ENCODE measurements around the gene FAH.

Gene FAH

DNA sequence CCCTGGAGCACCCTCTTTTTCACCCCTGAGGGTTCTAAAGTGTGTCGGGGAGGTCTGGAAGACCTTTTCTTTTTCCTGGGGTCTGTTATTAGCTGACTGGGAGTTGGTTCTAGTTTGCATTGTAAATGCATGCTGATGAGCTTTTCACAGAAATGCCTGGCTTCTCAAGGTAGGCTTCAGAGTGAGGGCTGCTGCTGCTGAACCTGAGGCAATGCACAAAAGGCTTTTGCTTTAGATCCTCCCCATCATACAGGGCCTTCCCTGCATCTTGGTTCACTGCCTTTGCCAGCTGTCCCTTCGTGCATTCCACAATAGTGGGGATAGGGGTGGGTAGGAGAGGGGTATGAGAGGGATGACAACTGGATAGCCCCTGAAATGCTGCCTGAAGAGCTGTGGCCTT lies 46.6 kb downstream of the FAH start:
- no peak for DNase-seq

DNA sequence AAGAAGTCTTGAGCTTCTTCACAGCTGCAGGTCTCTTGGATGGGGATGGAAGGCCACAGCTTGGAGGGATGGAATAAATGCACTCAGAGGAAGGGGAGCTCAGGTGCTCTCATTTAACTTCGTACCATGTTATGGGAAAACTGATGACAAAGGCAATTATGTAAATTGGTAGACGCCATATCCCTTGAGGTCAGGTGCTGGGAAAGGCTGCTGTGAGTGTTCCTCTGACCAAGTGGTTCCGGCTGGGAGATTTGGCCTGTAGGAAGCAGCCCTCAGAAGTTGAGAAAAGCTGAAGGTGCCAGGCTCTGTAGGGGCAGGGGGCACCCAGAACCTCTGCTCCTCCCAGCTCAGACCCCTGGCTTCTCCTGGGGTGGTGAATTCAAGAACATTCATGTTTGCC lies 47.1 kb downstream of the FAH start:
- no peak for DNase-seq

DNA sequence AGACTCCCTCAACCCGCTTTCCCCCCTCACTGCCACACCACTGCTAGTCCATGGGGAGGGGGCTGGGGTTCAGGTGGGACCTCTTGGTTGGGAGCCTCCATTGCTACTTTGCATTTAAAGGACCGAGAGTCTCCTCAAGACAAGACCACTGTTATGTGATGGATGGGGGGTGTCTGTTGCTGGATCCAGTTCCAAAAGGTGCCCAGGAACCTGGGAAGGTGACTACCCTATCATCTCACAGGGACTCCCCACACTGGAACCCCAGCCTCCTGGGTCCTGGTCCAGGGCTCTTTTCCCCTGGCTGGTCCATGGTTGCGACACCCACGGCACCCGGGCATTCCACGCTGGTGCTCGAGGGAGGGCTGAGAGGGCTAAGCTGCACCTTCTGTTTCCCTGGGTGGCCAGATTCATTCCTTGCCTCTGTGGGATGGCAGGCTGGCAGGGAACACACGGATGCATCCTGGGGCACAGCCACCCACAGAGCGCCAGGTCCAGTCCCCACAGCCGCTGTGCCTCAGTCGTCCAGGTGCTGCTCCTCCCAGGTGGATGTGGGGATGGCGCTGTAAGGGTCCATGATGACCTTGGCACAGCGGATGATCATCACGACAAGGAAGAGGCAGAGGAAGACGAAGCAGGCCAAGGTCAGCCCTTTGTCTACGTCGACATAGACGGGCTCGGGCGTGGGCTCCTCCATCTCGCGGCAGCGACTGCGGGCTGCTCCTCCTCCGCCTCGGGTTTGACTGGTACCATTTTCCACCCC lies 48.6 kb downstream of the FAH start:
- no peak for DNase-seq

DNA sequence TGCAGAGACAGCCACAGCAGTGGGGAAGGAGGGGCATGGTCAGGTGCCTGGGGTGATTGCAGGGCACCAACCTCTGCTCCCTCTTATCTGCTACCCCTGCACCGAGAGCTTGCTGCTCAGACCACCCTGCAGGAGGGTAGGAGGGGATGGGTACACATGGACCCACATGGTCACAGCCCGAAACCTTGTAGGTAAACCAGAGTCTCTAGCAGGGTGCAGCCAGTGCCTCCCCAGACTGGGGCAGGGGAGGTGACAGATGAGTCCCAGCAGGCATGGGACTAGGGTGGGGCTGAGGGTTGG lies 49.2 kb downstream of the FAH start:
- no peak for DNase-seq

DNA sequence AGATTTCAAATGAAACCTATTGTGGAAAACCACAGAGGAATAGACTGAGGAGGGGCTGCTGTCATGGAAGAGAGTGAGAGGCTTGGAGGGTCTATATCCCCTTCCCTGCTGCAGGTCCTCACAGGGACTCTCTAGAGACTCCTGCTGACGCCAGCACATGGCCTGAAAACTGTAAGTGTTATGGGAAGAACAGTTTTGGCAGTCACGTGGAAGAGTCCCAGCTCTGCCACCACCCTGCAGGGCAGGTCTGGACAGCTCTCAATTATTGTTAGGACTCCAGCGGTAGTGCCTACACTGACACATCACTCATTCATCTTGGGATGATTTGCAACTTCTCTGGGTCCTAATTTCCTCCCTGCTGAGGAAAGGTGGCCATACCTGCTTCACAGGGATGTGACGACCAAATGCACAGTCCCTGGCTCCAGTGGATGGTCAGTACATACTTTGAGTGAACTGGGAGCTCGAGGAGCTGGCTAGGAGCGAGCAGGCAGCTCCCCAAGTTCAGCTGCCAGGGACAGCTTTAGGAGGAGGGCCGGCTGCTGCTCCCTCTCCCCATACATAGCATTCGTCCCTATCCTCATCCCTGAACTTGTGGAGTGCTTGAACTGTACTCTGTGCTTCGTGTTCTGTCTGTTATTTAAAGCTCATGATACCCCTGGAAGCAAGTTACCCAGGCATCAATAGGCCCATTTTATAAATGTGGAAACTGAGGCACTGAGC lies 50.0 kb downstream of the FAH start:
- no peak for DNase-seq

DNA sequence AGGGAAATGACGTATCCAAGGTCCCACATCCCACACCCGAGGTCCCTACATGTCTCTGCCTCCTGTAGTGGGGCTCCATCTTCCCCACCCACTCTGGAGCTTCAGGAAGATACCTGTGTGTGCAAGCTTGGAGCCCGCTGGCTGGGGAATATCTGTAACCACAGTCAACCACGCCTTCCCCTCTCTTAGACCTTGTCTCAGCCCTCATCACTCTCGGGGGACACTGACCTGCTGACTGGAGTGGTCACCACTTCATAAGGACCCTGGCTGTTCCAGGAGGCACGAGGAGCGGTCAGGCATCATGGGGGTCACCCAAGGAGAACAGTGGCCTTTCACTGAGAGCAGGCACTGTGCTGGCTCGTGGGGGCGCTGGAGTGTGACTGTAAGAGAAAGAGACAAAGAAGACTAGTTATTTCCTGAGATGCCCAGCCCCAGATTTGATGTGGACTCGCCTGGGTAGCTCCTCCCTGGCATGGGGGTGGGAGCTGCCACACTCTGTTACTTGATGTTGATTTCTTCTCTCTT lies 50.6 kb downstream of the FAH start:
- no peak for DNase-seq

DNA sequence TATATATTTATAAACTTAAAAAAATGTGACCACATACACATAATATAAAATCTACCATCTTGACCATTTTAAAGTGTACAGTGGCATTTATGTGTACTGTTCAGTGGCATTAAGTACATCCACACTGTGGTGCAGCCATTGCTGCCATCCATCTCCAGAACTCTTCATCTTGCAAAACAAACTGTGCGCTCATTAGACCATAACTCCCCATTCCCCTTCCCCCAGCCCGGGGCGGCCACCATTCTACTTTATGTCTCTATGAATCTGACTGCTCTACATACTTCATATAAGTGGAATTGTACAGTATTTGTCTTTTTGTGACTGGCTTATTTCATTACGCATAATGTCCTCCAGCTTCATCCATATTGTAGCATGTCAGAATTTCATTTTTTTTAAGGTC lies 51.4 kb downstream of the FAH start:
- no peak for DNase-seq

DNA sequence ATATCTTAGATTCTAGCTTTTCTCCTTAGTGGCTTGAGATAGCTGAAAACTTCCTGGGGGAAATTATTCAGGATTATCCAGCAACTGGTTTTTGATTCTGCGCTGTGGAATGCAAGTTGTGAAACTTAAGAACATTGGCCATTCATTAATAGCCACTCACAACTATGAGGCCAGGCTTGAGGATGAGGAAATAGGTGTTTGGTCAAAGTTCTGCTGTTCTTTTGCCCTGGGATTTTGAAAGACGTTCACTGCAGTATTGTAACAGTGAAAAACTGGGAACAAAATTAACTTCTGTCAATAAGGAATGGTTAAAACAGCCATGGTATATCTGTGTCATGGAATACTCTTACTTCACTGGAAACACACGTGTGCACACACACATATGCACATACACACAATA lies 55.1 kb downstream of the FAH start:
- DNase-seq: no peak

DNA sequence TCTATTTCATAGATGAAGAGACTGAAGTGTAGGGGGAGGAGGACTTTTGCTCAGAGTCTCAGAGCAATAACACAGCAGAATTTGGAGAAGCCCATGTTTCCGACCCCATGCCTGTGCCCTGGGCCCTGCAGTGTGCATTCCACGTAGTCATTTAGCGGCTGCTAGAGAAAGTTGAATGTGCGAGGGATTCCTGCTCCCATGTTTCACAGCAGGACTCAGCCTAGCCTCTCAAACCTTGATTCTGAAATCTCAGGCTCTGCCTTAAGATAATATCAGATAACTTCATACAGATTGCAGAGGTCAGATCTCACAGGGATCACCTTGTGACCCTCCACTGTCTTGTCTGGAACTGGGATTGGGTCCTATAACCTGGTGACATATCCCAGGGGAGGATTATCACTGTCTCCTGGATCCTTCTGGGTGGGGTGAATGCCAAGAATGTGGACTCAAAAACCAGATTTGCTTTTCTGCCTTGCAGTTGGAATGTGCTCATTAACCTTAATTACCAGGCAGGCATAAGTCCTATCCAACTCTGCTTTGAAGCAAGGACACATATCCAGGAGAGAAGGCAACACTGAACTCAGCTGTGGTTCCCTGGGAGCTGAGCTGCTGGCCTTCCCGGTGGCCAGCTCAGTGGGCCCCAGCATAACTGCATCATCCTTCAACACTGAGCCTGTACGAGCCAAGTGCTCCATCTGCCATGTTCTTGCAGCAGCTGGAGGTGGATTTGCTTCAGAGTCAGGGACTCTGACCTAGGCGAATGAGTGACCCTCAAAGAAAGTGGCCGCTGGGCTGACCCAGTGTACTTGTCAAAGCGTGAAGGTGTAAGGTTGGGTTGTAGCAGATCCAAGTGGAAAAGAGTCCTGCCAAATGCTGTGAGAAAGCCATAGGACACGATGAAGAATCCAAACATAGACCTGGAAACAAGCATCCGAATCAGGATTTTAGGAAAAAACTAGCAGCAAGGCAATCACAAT lies 56.2 kb downstream of the FAH start:
- no peak for DNase-seq

DNA sequence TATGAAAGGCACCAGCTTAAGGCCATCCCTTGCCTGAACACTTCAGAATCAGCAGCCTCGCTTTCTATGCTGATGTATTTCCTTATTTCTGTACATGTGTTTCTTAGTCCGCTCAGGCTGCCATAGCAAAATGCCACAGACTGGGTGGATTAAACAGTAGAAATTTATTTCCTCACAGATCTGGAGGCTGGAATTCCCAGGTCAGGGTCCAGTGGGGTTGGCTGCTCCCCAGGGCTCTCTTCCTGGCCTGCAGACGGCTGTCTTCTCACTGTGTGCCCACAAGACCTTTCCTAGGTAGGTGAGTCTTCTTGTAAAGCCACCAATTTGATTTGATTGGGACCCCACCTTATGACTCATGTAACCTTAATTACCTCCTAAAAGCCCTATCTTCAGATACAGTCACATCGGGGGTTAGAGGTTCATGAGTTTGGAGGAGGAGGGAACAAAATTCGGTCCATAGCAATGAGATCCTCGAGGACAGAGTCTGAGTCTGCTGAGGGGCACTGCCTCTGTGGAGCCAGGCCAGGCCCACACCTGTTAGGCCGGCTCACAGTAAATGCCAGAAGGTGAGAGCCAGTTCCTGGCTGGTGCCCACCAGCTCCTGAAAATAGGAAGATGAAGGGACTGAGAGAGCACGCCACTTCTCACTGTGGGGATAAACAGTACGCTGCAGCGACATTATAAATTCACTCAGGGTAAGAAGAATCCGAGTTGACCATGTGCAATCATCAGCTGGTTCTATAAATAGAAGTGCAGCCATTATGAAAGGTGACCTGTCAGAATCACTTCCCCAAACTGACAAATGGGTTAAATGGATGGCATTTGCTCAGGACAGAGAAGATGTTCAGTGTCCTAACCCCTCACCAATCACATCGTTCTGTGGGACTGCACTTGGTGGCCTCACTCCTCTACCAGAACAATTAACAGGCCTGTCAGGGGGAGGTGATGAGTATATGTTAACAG lies 58.1 kb downstream of the FAH start:
- no peak for DNase-seq

DNA sequence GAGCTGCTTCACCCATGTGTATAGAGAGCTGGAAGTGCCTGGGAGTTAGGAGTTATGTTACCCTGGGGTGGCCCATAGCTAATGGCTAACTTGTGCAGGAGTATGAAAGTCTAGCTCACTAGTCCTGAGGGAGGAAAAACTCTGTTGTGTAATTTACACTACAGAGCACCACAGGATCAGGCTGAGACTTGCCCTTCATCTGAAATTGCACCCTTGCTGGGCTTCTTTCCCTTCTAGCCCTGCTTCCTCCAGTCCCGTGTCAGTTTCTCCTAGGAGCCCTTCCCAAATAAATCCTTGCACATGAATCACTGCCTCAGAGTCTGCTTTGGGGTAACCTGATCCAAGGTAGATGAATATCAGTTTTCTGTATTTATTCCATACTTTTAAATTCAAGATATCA lies 59.2 kb downstream of the FAH start:
- no peak for DNase-seq

DNA sequence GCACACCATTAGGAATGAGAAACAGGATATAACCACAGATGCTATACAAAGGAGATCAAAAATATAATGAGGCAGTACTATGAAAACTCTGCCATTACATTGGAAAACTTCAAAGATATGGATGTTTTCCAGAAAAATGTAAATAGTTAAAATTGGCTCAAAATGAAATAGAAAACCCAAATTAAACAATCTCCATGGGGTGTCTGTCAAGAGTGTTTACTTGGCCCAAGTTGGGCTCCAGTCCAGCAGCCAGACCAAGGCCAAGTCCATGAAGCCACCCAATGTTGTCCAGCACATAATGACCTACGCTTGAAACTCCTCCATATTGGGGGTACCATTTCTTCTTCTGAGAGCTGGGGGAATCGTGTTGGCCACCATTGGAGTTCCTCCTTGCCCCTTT lies 62.1 kb downstream of the FAH start:
- no peak for DNase-seq

DNA sequence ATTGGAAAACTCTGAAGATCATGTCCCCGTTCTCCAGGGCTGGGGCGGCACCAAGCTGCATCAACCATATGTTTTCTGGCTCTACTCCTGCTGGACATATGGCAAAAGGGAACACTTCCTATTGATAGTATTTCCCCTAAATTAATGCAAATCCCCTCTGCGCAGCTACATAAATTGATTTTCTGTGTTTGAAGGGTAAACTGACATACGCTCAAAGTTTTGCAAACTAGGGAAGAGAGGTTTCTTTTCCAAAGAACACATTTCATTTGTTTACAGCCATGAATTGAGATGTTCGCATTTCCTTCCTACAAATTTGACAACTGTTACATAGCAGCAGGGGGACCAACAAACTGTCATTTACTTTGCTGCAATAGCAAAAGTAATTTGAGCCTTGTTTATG lies 63.3 kb downstream of the FAH start:
- no peak for DNase-seq

DNA sequence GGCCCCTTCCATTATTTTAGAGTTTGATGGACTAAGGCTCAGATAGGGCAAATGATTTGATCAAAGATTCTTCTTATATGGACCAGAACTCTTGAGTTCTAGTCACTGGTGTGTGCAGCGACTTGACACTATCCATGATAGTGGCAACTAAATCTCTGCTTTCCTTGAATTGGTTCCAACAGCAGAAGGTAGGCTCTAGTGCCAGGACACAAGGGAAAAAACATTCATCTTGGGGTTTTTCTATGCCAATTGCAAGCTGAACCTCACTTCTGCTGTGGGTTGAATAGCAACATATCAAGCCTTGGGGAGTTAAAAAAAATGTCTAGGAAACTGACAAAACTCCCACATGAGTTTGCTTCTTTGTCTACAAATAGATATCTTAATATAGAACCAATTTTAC lies 64.1 kb downstream of the FAH start:
- no peak for DNase-seq

DNA sequence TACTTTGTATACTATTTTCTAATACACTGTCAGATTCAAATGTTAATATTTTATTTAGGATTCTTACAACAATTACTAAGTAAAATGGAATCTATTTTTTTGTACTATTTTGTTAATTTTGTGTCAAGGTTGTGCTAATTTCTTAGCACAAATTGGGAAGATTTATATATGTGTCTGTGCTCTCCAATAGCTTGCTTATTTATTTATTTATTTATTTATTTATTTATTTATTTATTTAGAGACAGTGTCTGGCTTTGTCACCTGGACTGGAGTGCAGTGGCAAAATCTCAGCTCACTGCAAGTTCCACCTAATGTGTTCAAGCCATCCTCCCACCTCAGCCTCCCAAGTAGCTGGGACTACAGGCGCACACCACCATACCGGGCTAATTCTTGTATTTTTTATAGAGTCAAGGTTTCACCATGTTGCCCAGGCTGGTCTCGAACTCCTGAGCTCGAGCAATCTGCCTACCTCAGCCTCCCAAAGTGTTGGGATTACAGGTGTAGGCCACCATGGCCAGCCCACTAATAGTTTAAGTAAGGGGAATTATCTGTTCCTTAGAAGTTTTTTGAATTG lies 64.6 kb downstream of the FAH start:
- DNase-seq: no peak

DNA sequence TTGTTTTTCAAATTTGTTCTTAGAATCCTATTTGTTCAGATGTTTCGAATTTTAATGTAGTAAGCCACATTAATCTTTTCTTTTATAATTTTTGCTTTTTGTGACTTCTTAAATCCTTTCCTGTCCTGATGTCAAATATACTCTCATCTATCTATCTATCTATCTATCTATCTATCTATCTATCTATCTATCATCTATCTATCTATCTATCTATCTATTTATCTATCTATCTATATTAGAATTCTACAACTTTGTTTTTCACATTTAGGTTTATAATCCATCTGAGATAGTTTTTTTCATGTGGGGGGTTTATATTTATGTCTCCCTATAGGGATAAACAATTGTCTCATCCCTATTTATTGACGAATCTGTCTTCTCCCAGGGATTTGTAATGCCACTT lies 67.2 kb downstream of the FAH start:
- DNase-seq: no peak

DNA sequence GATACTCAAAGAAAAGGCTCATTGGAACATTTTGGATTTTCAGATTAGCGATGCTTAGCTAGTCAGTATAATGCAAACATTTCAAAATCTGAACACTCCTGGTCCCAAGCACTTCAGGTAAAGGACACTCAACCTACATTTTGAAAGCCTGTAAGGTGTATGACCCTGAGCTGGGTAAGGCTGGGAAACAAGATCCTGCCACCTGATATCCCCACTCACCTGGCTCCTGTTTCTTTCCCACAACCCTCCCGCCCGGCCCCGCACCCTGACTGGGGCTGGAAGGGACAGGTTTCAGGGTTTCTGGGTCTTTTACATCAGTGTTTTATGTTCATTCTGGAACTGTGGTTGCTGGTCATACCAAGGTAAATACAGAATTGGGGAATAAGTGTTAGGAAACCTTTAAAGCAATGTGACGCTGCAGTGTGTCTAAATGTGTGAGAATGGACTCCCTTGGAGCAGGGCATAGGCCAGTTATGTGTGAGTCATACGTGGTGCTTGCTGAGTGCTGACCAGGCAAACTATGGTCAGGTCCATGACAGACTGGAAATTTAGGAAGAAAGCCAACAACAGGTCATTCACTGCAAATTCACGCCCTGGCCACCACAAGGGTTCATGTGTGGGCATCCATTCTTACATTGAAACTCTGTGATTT lies 76.3 kb downstream of the FAH start:
- no peak for DNase-seq

DNA sequence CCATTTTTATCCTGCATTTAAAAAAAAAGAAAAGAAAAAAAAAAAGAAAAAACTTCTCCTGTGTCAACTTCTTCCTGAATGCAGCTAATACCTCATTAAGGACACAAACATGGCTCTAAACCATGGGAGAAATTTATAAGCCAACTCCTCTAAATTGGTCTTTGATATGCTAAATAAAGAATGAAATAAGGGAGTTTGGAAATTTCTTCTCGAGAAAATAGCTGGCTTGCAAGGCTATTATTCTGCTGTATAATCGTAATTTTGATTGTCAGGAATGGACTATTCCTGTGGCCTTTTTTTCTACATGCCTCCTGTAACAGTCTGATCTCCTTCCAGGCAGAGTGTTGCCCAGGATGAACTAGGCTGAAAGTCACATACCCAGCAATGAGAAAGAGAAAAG lies 78.6 kb downstream of the FAH start:
- no peak for DNase-seq

DNA sequence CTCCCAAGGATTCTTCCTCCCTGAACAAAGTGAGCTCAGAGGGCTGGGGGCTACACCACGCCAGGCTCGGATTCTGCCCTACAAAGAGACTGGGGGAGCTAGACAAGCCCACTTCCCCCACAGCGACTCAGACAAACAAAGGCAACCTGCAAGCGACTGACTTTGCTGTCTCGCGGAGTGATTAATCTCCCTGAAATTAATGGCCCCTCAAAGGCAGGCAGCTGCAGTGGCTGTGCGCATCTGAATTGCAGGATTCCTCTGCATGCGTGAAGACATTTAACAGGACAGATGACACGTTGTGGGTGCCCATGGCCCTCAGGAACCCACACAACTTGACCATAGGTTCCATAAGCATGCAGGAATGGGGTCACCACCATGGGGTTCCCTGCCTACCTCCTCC lies 80.8 kb downstream of the FAH start:
- no peak for DNase-seq

DNA sequence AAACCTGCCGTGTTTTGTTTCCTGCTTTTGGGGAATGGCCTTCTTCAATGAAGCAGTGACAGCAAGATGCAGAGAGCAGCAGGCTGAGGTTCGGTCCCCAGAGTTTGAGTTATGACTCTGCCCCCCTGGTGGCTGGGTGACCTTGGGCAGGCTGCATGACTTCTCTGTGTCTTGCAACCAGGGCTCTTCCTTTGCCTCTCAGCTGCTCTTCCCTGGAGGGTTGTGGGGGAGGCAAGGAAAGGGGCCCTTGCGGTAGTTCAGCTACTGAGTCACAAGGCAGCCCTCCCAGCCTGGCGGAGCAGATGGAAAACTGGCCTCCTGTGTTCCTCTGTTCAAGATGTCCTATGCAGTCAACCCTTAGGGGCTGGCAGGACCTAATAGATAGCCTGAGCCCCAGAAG lies 82.1 kb downstream of the FAH start:
- no peak for DNase-seq

Measured in amygdala (tissue), 56 donors.